ENCODE results near the gene RSPO4. TPM values are rescaled to one million over a fixed set of nuclear protein-coding genes. Genes with fewer than 3 reads are reported as not detected.
A peak's percentile ranks its signal among the peaks of the same experiment; 100 is the strongest.

RSPO4 gene
- total and polyA plus RNA-seq, 9 of the 15 experiments (the other 6 are each of a cell fraction or from before 2014, with no cell fraction given) = 0.04 to 0.34 TPM; not detected in 7

DNA sequence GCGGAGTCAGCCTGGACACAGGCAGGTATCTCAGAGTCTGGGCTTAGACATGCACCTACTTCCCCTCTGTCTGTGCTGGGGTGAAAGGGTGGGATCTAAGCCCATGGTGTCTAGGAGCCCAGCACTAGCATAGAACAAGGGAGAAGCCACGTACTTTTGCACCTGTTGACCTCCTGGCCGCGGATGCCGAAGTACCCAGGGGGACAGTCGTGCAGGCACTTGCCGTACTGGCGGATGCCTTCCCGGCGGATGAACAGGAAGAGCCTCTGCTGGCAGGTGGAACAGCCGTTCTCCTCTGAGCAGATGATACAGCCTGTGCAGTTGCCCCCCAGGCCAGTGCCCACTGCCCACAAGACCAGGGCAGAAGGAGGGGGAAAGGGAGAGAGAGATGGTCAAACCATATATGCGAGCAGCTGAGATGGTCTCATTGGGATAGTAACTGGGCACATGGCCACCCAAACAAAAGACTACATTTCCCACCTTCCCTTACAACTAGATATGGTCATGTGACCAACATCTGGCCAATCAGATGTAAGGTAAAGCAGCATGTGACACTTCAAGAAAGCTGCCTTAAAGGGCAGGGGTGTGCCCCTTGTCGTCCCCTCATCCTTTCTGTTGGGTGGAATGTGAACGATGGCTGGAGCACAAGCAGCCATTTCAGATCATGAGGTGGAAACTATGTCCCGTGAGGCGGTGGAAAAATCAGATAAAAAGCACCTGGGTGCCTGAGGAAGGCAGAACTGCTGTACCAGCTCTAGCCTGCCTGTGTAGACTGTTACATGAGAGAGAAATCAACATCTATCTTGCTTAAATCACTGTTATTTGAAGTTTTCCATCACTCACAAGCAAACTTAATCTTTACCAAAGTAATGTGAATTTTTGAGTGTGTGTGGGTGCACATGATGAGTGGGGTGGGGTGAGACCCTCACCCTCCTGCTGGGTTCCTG, 34.0 kb downstream of the RSPO4 start (continued):
- no peak for TF ChIP-seq HNRNPLL (IDR thresholded peaks at IDR 0.05; ENCODE audit: low read depth, low read length, poor library complexity, severe bottlenecking)
- TF ChIP-seq FOXJ3 (CRISPR knock-in tag; IDR thresholded peaks at IDR 0.05) = no peak
- no peak for TF ChIP-seq ZNF609 (CRISPR knock-in tag; IDR thresholded peaks at IDR 0.05; ENCODE audit: borderline replicate concordance)
- TF ChIP-seq ZBTB34 (CRISPR knock-in tag; IDR thresholded peaks at IDR 0.05) = no peak
- no peak for TF ChIP-seq ATF7 (IDR thresholded peaks at IDR 0.05)
- TF ChIP-seq RERE (CRISPR knock-in tag; IDR thresholded peaks at IDR 0.05; ENCODE audit: borderline replicate concordance) = no peak
- TF ChIP-seq ZKSCAN1 (IDR thresholded peaks at IDR 0.05; ENCODE audit: low read depth, low read length) = no peak
- no peak for TF ChIP-seq LARP7 (IDR thresholded peaks at IDR 0.05)
- no peak for TF ChIP-seq TARDBP (IDR thresholded peaks at IDR 0.05)
- peak; percentile 97 for TF ChIP-seq USF2 (CRISPR knock-in tag; IDR thresholded peaks at IDR 0.05)
- TF ChIP-seq RB1 (IDR thresholded peaks at IDR 0.05; ENCODE audit: low read depth) = no peak
- TF ChIP-seq TSC22D4 (tag; IDR thresholded peaks at IDR 0.05) = no peak
- no peak for TF ChIP-seq ZC3H8 (IDR thresholded peaks at IDR 0.05)
- TF ChIP-seq TGIF2 (CRISPR knock-in tag; IDR thresholded peaks at IDR 0.05) = no peak
- no peak for TF ChIP-seq CBX1 (IDR thresholded peaks at IDR 0.05; ENCODE audit: low read depth)
- no peak for TF ChIP-seq GABPB2 (CRISPR knock-in tag; conservative IDR thresholded peaks at IDR 0.05)
